Stimulated activated CD8-positive, alpha-beta memory T cell treated with anti-CD3 and anti-CD28 coated beads, Interleukin-4, amount 100 ng/mL, for 1 hour (primary cell): ENCODE data around the gene KCNA4.
"Not testable (repeated sequence)": the region's sequence is repeated elsewhere in the genome, so short reads cannot be mapped to it uniquely, and the experiment has no call there.

Source experiments
- DNase-seq, 2 donors: peaks; one replicate each; pipeline ENCODE4 v3.0.0-alpha.2; 2020; ENCODE audit warnings: low read depth in 2 of 2, low spot score in 1 of 2

The KCNA4 gene

GRCh38 chr11:30000986-30001750 lies 15.7 kb downstream of the KCNA4 start:
- no peak for DNase-seq

GRCh38 chr11:29996016-29996415 lies 20.8 kb downstream of the KCNA4 start:
- DNase-seq = no peak

GRCh38 chr11:29989174-29989970 lies 27.5 kb downstream of the KCNA4 start:
- no peak for DNase-seq

- no peak for DNase-seq
These were observed 31.6 kb downstream of the KCNA4 start for GRCh38 chr11:29985248-29985647.

GRCh38 chr11:29984544-29984943 lies 32.3 kb downstream of the KCNA4 start:
- DNase-seq = no peak

GRCh38 chr11:29978549-29978948 lies 38.3 kb downstream of the KCNA4 start:
- no peak for DNase-seq

GRCh38 chr11:29975580-29975979 lies 41.2 kb downstream of the KCNA4 start:
- DNase-seq = not testable (repeated sequence)

GRCh38 chr11:29963796-29964195 lies 53.0 kb downstream of the KCNA4 start:
- no peak for DNase-seq

- DNase-seq = no peak
These were observed 53.8 kb downstream of the KCNA4 start for GRCh38 chr11:29963036-29963435.

GRCh38 chr11:29962243-29962642 lies 54.6 kb downstream of the KCNA4 start:
- no peak for DNase-seq
